PC-9 (cell line): Measurements from ENCODE around the gene C18orf32. TPM values are rescaled to one million over a fixed set of nuclear protein-coding genes. Genes with fewer than 3 reads are reported as not detected.

Experiments
- BruUV-seq: library from RNA; stranded (reverse); fragments of 400-500 nt; replicated peaks from 2 replicates; lab custom pipeline; 2021; lab: Mats Ljungman, UMichigan
- CTCF ChIA-PET: fragments of 300-600 bp; sonication (Branson Sonifier 250); formaldehyde crosslinking; loops from one replicate; lab custom pipeline; 2022; ENCODE audit warnings: antibody characterized with exemption; lab: Charles Lee
- POLR2A ChIA-PET: fragments of 300-600 bp; sonication (Branson Sonifier 250); formaldehyde crosslinking; loops from one replicate; lab custom pipeline; 2022; ENCODE audit warnings: antibody characterized with exemption; ENCODE audit not compliant: unreplicated experiment; lab: Charles Lee
- DNase-seq, 2 experiments: peaks; one replicate each; pipeline versions ENCODE4 v3.0.0 to v3.0.0-alpha.2; 2015 to 2022; ENCODE audit warnings: mixed read lengths in 1 of 2
- H2AFZ ChIP-seq: fragments of 200-600 bp; sonication (generic); 2 replicates; pipeline ENCODE4 v1.8.1; 2017; ENCODE audit warnings: antibody characterized with exemption
- H3F3A ChIP-seq: fragments of 200-600 bp; sonication (generic); 2 replicates; pipeline ENCODE4 v1.8.1; 2017; ENCODE audit warnings: antibody characterized with exemption, mild to moderate bottlenecking, low read depth; ENCODE audit not compliant: insufficient read depth
- H3K27ac ChIP-seq: fragments of 200-600 bp; sonication (generic); 2 replicates; pipeline ENCODE4 v1.6.1; 2016; ENCODE audit warnings: mixed run types
- H3K27me3 ChIP-seq: fragments of 200-600 bp; sonication (generic); 2 replicates; pipeline ENCODE4 v1.6.1; 2016; ENCODE audit warnings: low read depth, mixed run types; ENCODE audit not compliant: insufficient read depth
- H3K36me3 ChIP-seq: fragments of 200-600 bp; sonication (generic); 2 replicates; pipeline ENCODE4 v1.6.1; 2016; ENCODE audit warnings: low read depth, mixed run types
- H3K4me1 ChIP-seq: fragments of 200-600 bp; sonication (generic); replicated peaks from 2 replicates; pipeline ENCODE4 v1.6.1; 2016; ENCODE audit warnings: mixed run types; ENCODE audit not compliant: insufficient read depth
- H3K4me2 ChIP-seq: fragments of 200-600 bp; sonication (generic); 2 replicates; pipeline ENCODE4 v1.6.1; 2017; ENCODE audit warnings: mixed run types
- H3K4me3 ChIP-seq: fragments of 200-600 bp; sonication (generic); 2 replicates; pipeline ENCODE4 v1.6.1; 2016; ENCODE audit warnings: mixed run types
- H3K79me2 ChIP-seq: fragments of 200-600 bp; sonication (generic); 2 replicates; pipeline ENCODE4 v1.6.1; 2017; ENCODE audit warnings: low read depth, mixed run types
- H3K9me2 ChIP-seq: fragments of 200-600 bp; sonication (generic); 2 replicates; pipeline ENCODE4 v1.8.1; 2017; ENCODE audit warnings: mild to moderate bottlenecking; ENCODE audit not compliant: insufficient read depth
- H3K9me3 ChIP-seq: fragments of 200-600 bp; sonication (generic); 2 replicates; pipeline ENCODE4 v1.8.1; 2016; ENCODE audit warnings: low read depth; ENCODE audit not compliant: insufficient read depth
- H4K20me1 ChIP-seq: fragments of 200-600 bp; sonication (generic); 2 replicates; pipeline ENCODE4 v1.8.1; 2017; ENCODE audit not compliant: insufficient read depth
- CTCF ChIP-seq: fragments of 200-600 bp; sonication (generic); conservative IDR thresholded peaks from 2 replicates; pipeline ENCODE4 v1.6.1; 2017; ENCODE audit warnings: mixed run types, antibody characterized with exemption, mild to moderate bottlenecking, moderate library complexity
- EZH2 ChIP-seq: fragments of 200-600 bp; sonication (generic); IDR thresholded peaks from 2 replicates; pipeline ENCODE4 v1.8.0; 2017; ENCODE audit warnings: antibody characterized with exemption, low read depth
- intact Hi-C: fragments of 100-400 bp; cut with micrococcal nuclease; formaldehyde crosslinking; loops from one replicate; pipeline ENCODE4 v1.10.0; 2022; ENCODE audit not compliant: unreplicated experiment
- total RNA-seq: library from RNA; stranded (reverse); gene quantifications from 2 replicates; pipeline ENCODE4 v1.2.3, GENCODE V29; 2021

The C18orf32 gene
- total RNA-seq, 1 experiment from 2014 or later, result 19.2 TPM

- no TSS peak for BruUV-seq
- ChIA-PET CTCF (interaction anchor here (0.5 kb wide), 1 partner anchor 18 kb away, joined by 3 read pairs; no protein-coding TSS in a partner anchor), POLR2A (no interaction called here)
- H3K27me3 ChIP-seq, result no peaks in the 10 kb centered on the region
- TF ChIP-seq CTCF (no peak), EZH2 (no peak)
- H3K27ac ChIP-seq, result no peak overlapping the region
- H3K4me1 ChIP-seq, result no peaks in the 10 kb centered on the region
- H4K20me1 ChIP-seq, result no peaks in the 10 kb centered on the region
- no peaks in the 10 kb centered on the region for H3F3A ChIP-seq
- H3K9me3 ChIP-seq, result no peaks in the 10 kb centered on the region
- no peaks in the 10 kb centered on the region for H3K79me2 ChIP-seq
- no peak overlapping the region for H2AFZ ChIP-seq
- H3K4me3 ChIP-seq, result no peak overlapping the region
- no peaks in the 10 kb centered on the region for H3K9me2 ChIP-seq
- no peaks in the 10 kb centered on the region for H3K36me3 ChIP-seq
- DNase-seq, result no peak
- intact Hi-C loops, result no loop called here
- no peak overlapping the region for H3K4me2 ChIP-seq
Measured at GRCh38 chr18:49467599-49467998, 19.4 kb downstream of the C18orf32 start.

GRCh38 chr18:49467019-49467563, 19.9 kb downstream of the C18orf32 start:
- Histone ChIP-seq H3K4me2 (no peak overlapping the region), H3K27ac (no peak overlapping the region), H4K20me1 (no peaks in the 10 kb centered on the region), H2AFZ (no peak overlapping the region), H3K9me2 (no peaks in the 10 kb centered on the region), H3K9me3 (no peaks in the 10 kb centered on the region), H3F3A (no peaks in the 10 kb centered on the region), H3K4me3 (no peak overlapping the region), H3K36me3 (no peaks in the 10 kb centered on the region), H3K79me2 (no peaks in the 10 kb centered on the region), H3K27me3 (no peaks in the 10 kb centered on the region), H3K4me1 (no peaks in the 10 kb centered on the region)
- ChIA-PET POLR2A (interaction anchor here (0.7 kb wide), 1 partner anchor 939 kb away, joined by 33 read pairs; no protein-coding TSS in a partner anchor), CTCF (no interaction called here)
- no peak for TF ChIP-seq EZH2
- no TSS peak for BruUV-seq
- intact Hi-C loops, result no loop called here
- DNase-seq, result no peak

- no peaks in the 10 kb centered on the region for H3K36me3 ChIP-seq
- no TSS peak for BruUV-seq
- TF ChIP-seq CTCF, result no peak; the same call in 1 of the 2 replicates
- TF ChIP-seq EZH2, result no peak
- DNase-seq, result no peak
- H3K27me3 ChIP-seq, result no peaks in the 10 kb centered on the region
- POLR2A ChIA-PET, result no interaction called here
- intact Hi-C loops, result no loop called here
- H4K20me1 ChIP-seq, result no peaks in the 10 kb centered on the region
- no peak overlapping the region for H3K4me2 ChIP-seq
- no peaks in the 10 kb centered on the region for H3F3A ChIP-seq
- H3K27ac ChIP-seq, result no peak overlapping the region
- no peak overlapping the region for H2AFZ ChIP-seq
- peaks cover 5% of the 10 kb centered on the region for H3K79me2 ChIP-seq
- no peak overlapping the region for H3K4me3 ChIP-seq
- no peaks in the 10 kb centered on the region; the same call in 1 of the 2 replicates for H3K4me1 ChIP-seq
- no peaks in the 10 kb centered on the region for H3K9me3 ChIP-seq
- CTCF ChIA-PET, result no interaction called here
- H3K9me2 ChIP-seq, result no peaks in the 10 kb centered on the region
Measured at GRCh38 chr18:49464718-49465598, 22.1 kb downstream of the C18orf32 start.
